GM12878 (cell line): ENCODE measurements around the gene POLD4. TPM values are rescaled to one million over a fixed set of nuclear protein-coding genes. Genes with fewer than 3 reads are reported as not detected.
A peak's percentile ranks its signal among the peaks of the same experiment; 100 is the strongest.

Experiments used
- ATAC-seq: fragments of 200-7000 bp; cut with Tn5 transposase; 3 replicates; pipeline ENCODE4 v1.9.1; 2020; ENCODE audit warnings: mild to moderate bottlenecking, moderate library complexity
- BruUV-seq: library from RNA; stranded (reverse); fragments of 400-500 nt; replicated peaks from 2 replicates; lab custom pipeline; 2021; lab: Mats Ljungman, UMichigan
- CTCF ChIA-PET: fragments of 300-600 bp; sonication (Branson Sonifier 250); formaldehyde crosslinking; extraction: SDS; loops from one replicate; lab custom pipeline; 2021; ENCODE audit warnings: inconsistent platforms; lab: Yijun Ruan, JAX
- POLR2A ChIA-PET: fragments of 350-600 bp; formaldehyde crosslinking; extraction: SDS; loops from one replicate; lab custom pipeline; 2021; ENCODE audit warnings: inconsistent platforms; lab: Charles Lee
- RAD21 ChIA-PET: fragments of 300-600 bp; sonication (Branson Sonifier 250); formaldehyde crosslinking; loops from one replicate; lab custom pipeline; 2023; ENCODE audit warnings: antibody characterized with exemption; ENCODE audit not compliant: unreplicated experiment; lab: Charles Lee
- SMC1A ChIA-PET: fragments of 300-600 bp; sonication (Branson Sonifier 250); formaldehyde crosslinking; loops from one replicate; lab custom pipeline; 2023; ENCODE audit not compliant: unreplicated experiment, uncharacterized antibody; lab: Charles Lee
- DNase-seq: peaks from one replicate; pipeline ENCODE4 v3.0.0-alpha.2; 2011; ENCODE audit warnings: low read depth, low spot score
- FAIRE-seq: peaks from 3 replicates; lab custom pipeline; 2011; peaks lifted over from hg19 to GRCh38; lab: Jason Lieb, UNC
- H2AFZ ChIP-seq: 2 replicates; pipeline ENCODE4 v1.6.0; 2011; ENCODE audit warnings: low read depth, low read length, control low read depth; ENCODE audit not compliant: control insufficient read depth
- H3K27ac ChIP-seq: 2 replicates; pipeline ENCODE4 v1.5.1; 2011; ENCODE audit warnings: control low read depth; ENCODE audit not compliant: control insufficient read depth, insufficient read depth
- H3K27me3 ChIP-seq, 2 experiments: replicated peaks in 1 of 2; 2 replicates each; pipeline versions ENCODE4 v1.6.0 to v1.6.1; 2011; ENCODE audit warnings: low read length in 1 of 2; ENCODE audit not compliant: control insufficient read depth in 2 of 2, insufficient read depth in 2 of 2
- H3K36me3 ChIP-seq, 2 experiments: 2 replicates each; pipeline ENCODE4 v1.5.1; 2011; ENCODE audit warnings: low read length in 1 of 2; ENCODE audit not compliant: control insufficient read depth in 2 of 2, insufficient read depth in 2 of 2
- H3K4me1 ChIP-seq: 2 replicates; pipeline ENCODE4 v1.6.1; 2011; ENCODE audit warnings: mild to moderate bottlenecking, low read length, moderate library complexity, mixed read lengths; ENCODE audit not compliant: control insufficient read depth, insufficient read depth
- H3K4me2 ChIP-seq: 2 replicates; pipeline ENCODE4 v1.6.0; 2011; ENCODE audit warnings: control low read depth; ENCODE audit not compliant: control insufficient read depth, insufficient read depth
- H3K4me3 ChIP-seq: fragments of 200-600 bp; sonication (generic); 2 replicates; pipeline ENCODE4 v1.5.1; 2016
- H3K79me2 ChIP-seq: 2 replicates; pipeline ENCODE4 v1.6.0; 2011; ENCODE audit warnings: low read length; ENCODE audit not compliant: control insufficient read depth, insufficient read depth
- H3K9ac ChIP-seq: 2 replicates; pipeline ENCODE4 v1.8.0; 2011; ENCODE audit warnings: low read length, control low read depth, mixed read lengths; ENCODE audit not compliant: control insufficient read depth, insufficient read depth
- H3K9me3 ChIP-seq: replicated peaks from 3 replicates; pipeline ENCODE4 v1.5.1; 2011; ENCODE audit warnings: mild to moderate bottlenecking, low read length; ENCODE audit not compliant: control insufficient read depth, insufficient read depth
- H4K20me1 ChIP-seq: 2 replicates; pipeline ENCODE4 v1.6.0; 2011; ENCODE audit not compliant: control insufficient read depth, insufficient read depth
- GATAD2B ChIP-seq: fragments of 450-650 bp; conservative IDR thresholded peaks from 2 replicates; pipeline ENCODE4 v1.6.1; 2017; ENCODE audit warnings: low read depth, mild to moderate bottlenecking, moderate library complexity
- HCFC1 ChIP-seq: fragments of 150-350 bp; IDR thresholded peaks from 2 replicates; pipeline ENCODE4 v1.6.1; 2014; ENCODE audit warnings: low read length
- IKZF1 ChIP-seq: fragments of 450-650 bp; conservative IDR thresholded peaks from 2 replicates; pipeline ENCODE4 v1.6.1; 2017; ENCODE audit warnings: antibody characterized with exemption, mild to moderate bottlenecking
- IRF3 ChIP-seq: fragments of 450-650 bp; IDR thresholded peaks from 2 replicates; pipeline ENCODE4 v1.6.1; 2014; ENCODE audit warnings: mild to moderate bottlenecking
- KAT2A ChIP-seq: conservative IDR thresholded peaks from 2 replicates; pipeline ENCODE4 v1.6.1; 2011; ENCODE audit warnings: low read depth, low read length; ENCODE audit not compliant: control insufficient read depth
- MEF2B ChIP-seq: fragments of 450-650 bp; IDR thresholded peaks from 2 replicates; pipeline ENCODE4 v1.6.1; 2018; ENCODE audit warnings: mild to moderate bottlenecking, moderate library complexity; ENCODE audit not compliant: partially characterized antibody, poor library complexity, severe bottlenecking
- NR2F1 ChIP-seq: fragments of 450-650 bp; conservative IDR thresholded peaks from 2 replicates; pipeline ENCODE4 v1.6.1; 2017; ENCODE audit warnings: mild to moderate bottlenecking
- NRF1 ChIP-seq: conservative IDR thresholded peaks from 2 replicates; pipeline ENCODE4 v1.6.1; 2011; ENCODE audit warnings: mild to moderate bottlenecking, low read depth, low read length, improper control_type of control experiment
- PAX8 ChIP-seq: fragments of 450-650 bp; IDR thresholded peaks from 2 replicates; pipeline ENCODE4 v1.6.1; 2017; ENCODE audit warnings: mild to moderate bottlenecking, moderate library complexity
- SPI1 ChIP-seq: IDR thresholded peaks from 2 replicates; pipeline ENCODE4 v1.6.1; 2011; ENCODE audit warnings: low read depth, mild to moderate bottlenecking, low read length, moderate library complexity, borderline replicate concordance; ENCODE audit not compliant: insufficient read depth
- ZNF24 ChIP-seq: fragments of 450-650 bp; IDR thresholded peaks from 2 replicates; pipeline ENCODE4 v1.6.1; 2017; ENCODE audit warnings: antibody characterized with exemption, mild to moderate bottlenecking
- ZNF274 ChIP-seq: IDR thresholded peaks from one replicate; pipeline ENCODE4 v1.8.0; 2011; ENCODE audit not compliant: insufficient read length, insufficient read depth
- WGBS: methylation state at CpG from one replicate; pipeline ENCODE4 v1.1.6; 2016; ENCODE audit warnings: low lambda C conversion rate; ENCODE audit not compliant: insufficient replicate concordance, insufficient coverage; ENCODE audit errors: missing lambda C conversion rate; 5-methylcytosine and 5-hydroxymethylcytosine counted together
- in situ Hi-C: fragments of 300-500 bp; cut with MboI; formaldehyde crosslinking; loops from 9 replicates; pipeline ENCODE4 v1.14.3; 2018; ENCODE audit warnings: mixed read lengths
- intact Hi-C: fragments of 100-400 bp; cut with micrococcal nuclease; formaldehyde crosslinking; loops from one replicate; pipeline ENCODE4 v1.14.2; 2022; ENCODE audit not compliant: unreplicated experiment
- polyA plus RNA-seq, 11 experiments: library from polyadenylated mRNA; depleted of rRNA in 4 of 11; unstranded in 6 of 11; stranded (reverse) in 5 of 11; fragments of >200 nt; fragmentation: Nextera tagmentation in 4 of 11; fragmentation: Illumina TruSeq in 1 of 11; extraction: Ambion mirVana in 4 of 11; extraction: Trizol in 1 of 11; gene quantifications; 1 replicate in 1 of 11; 2 replicates in 10 of 11; pipeline versions ENCODE4 v1.2.1 to v1.2.3, GENCODE V29; 2011 to 2016; ENCODE audit warnings: inconsistent platforms in 2 of 11, missing spikeins in 2 of 11, low read depth in 1 of 11
- total RNA-seq, 4 experiments: library from RNA; depleted of rRNA in 3 of 4; stranded (reverse); fragments of >200 nt in 3 of 4; fragmentation: Illumina TruSeq in 1 of 4; extraction: Trizol in 1 of 4; gene quantifications; 2 replicates each; pipeline versions ENCODE4 v1.2.1 to v1.2.3, GENCODE V29; 2013 to 2021

Gene POLD4
- total and polyA plus RNA-seq, 10 of the 15 experiments (the other 5 are each of a cell fraction or from before 2014, with no cell fraction given) = 8.1 to 176 (median 88.1) TPM

DNA sequence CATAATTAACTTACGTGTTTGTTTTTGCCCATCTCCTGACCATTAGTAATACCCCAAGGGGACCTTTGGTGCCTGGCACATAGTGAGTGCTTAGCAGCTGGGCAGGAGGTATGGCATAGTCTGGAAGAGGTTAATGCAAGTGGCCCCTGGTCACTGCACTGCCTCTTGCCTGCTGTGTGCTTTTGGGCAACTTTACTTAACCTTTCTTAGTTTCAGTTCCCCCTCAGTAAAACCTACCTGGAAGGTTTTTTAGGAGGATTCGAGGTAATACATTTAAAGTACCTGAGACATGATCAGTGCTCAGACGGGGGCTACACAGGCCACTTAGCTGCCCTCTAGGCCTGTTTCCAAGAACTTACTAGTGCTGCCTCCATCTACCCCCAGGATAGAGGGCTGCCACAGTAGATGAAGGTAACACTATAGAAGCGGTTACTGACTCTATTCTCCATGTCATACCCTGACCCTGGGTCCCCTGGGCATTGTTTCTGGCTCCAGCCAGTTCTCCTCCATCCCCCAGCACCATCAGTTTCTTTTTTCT lies 3.3 kb downstream of the POLD4 start:
- no peak for DNase-seq
- 37% methylated on average over 4 of the region's 4 CpGs for WGBS
- ChIA-PET CTCF (interaction anchor here (1.1 to 26.2 kb wide), 6 partner anchors 30 to 319 kb away, joined by 3 to 1301 read pairs (median 8); partner anchors contain the start of genes CLCF1 and RAD9A), POLR2A (interaction anchor here (0.7 to 11.4 kb wide), 7 partner anchors 29 to 82 kb away, joined by 3 to 183 read pairs (median 4); partner anchors contain the start of gene GRK2), SMC1A (interaction anchor here (1.7 to 15.8 kb wide), 2 partner anchors 28 to 32 kb away, joined by 4 to 646 read pairs; partner anchors contain the start of gene CLCF1), RAD21 (interaction anchor here (1.0 to 10.1 kb wide), 4 partner anchors 21 to 118 kb away, joined by 3 to 525 read pairs (median 98); partner anchors contain the start of gene CLCF1)
- intact Hi-C loops (no loop called here), in situ Hi-C loops (loop anchor here (5.0 kb wide), 1 partner anchor 37 kb away; no protein-coding TSS in a partner anchor)
- no peak overlapping the region for H3K27ac ChIP-seq
- TF ChIP-seq PAX8 = no peak
- TF ChIP-seq MEF2B = peak; percentile 53
- no peak for TF ChIP-seq ZNF24
- TF ChIP-seq KAT2A = no peak
- TF ChIP-seq ZNF274 = no peak
- no peak for TF ChIP-seq HCFC1
- peak; percentile 58 for TF ChIP-seq NR2F1
- no peak for TF ChIP-seq NRF1
- 0 out of 2 replicates have a peak, but pooled peaks have one; percentile 25 for TF ChIP-seq GATAD2B
- TF ChIP-seq SPI1 = peak; percentile 80; the same call in 1 of the 2 replicates
- no peak for TF ChIP-seq IRF3
- no peak for TF ChIP-seq IKZF1
- no peak overlapping the region for H2AFZ ChIP-seq
- peaks cover 19% of the 10 kb centered on the region for H3K79me2 ChIP-seq
- H3K4me1 ChIP-seq = peaks cover 54% of the 10 kb centered on the region
- no peak for FAIRE-seq
- H3K36me3 ChIP-seq = no peaks in the 10 kb centered on the region
- H3K9ac ChIP-seq = no peak overlapping the region
- H3K4me2 ChIP-seq = no peak overlapping the region; the same call in 1 of the 2 replicates
- no peaks in the 10 kb centered on the region for H3K27me3 ChIP-seq
- BruUV-seq = no TSS peak
- no peaks in the 10 kb centered on the region for H3K9me3 ChIP-seq
- no peaks in the 10 kb centered on the region for H4K20me1 ChIP-seq
- ATAC-seq = no peak
- H3K4me3 ChIP-seq = no peak overlapping the region
